Putamen (tissue), 1 donor: ENCODE data around the gene DIRAS1.

Experiments used
- DNase-seq: peaks from one replicate; pipeline ENCODE4 v3.0.0-alpha.2; 2016; ENCODE audit warnings: low spot score

DIRAS1 gene, protein sequence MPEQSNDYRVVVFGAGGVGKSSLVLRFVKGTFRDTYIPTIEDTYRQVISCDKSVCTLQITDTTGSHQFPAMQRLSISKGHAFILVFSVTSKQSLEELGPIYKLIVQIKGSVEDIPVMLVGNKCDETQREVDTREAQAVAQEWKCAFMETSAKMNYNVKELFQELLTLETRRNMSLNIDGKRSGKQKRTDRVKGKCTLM

DNA sequence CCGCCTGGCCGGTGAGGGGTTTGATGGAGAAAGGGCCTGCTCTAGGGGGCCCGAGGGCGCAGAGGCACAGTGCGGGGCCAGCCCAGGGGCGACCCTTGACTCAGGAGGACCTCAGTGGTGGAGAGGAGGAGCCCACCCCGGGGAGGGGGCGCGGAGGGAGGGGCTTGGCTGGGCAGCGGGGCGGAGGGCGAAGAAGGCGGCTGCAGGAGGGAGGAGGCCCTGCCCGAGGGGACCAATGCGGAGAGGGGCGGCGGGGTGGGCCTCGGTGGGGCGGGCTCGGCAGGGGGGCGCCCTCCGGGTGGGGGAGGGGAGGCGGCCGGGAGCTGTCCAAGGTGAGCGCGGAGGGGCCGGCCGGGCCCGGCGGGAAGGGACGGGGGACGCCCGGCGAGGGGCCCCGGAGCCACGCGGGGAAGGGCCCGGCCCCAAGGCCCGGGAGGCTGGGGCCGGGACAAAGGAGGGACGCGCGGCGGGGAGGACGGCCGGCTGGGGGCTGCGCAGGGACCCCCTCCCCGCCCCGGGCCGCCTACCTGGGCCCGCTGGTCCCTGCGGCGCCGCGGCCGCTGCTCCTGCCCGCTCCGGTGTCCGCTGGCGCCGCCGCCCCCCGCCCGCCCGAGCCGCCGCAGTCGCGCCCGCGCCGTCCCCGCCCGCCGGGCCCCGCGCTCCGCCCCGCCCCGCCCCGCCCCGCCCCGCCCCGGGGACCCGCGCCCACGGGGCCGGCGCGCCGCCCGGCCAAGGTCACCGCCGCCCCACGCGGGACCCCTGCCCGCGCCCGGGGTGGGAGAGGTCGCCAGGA, at the start of gene DIRAS1:
TSS of gene DIRAS1 (minus strand) at position 596 of the 793 bp plus-strand sequence. CDS start 3,566 bp downstream, outside the sequence.
- no peak for DNase-seq

DNA sequence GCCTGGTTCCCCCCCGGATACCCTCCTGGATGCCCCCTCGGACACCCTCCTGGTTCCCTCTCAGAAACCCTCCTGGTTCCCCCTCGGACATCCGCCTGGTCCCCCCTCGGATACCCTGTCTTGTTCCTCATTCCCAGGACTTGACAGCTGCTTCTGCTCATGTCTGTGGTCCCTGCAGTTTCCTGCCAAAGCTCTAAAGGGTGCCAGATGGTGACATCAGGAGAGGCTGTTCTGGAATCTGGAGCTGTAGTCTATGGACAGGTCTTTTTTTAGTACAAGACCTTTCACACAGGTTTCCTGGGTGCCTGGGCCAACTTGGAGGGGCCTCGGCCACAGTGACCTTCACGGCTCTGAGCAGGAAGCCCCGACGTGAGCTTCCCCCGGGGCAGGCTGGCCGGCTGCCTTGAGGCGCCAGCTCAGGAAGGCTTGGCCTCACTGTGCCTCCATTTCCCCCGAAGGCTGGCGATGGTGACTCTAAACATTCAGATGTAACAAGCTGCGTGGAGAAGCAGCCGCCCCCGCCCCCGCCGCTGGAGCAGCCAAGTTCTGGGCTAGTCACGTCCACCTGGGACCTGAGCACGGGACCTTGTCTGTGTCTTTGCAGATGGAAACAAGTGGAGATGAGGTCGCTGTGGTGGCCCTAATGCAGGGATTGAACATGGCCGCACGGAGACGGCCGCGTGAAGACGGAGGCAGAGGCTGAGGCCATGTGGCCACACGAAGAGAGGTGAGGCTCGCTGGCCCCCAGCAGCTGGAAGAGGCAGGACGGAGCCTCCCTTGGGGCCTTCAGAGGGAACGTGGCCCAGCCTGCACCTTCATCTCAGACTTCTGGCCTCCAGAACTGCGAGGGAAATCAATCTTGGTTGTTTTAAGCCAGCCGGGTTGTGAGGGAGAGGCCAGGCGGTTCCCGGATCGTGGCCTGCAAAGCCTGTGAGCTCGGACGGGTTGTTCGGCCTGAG, 49.2 kb upstream of the DIRAS1 start:
- DNase-seq = no peak

DNA sequence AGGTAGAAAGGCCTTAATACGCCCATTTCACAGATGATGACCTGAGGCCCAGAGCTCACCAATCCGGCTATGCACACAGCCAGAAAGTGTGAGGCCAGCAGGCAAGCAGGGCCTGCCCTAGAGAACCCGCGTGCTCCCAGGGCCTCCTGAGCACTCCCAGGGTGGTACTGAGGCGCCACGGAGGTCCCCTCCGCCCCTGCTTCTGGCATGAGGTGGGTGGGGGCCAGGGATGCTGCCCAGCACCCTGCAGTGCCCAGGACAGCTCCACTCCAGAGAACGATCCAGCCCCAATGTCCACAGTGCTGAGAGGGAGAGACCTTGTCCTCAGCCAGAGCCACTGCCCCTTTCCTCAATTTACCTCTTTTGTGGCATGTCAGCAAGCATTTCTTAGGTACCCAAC, 48.0 kb upstream of the DIRAS1 start:
- DNase-seq = no peak

DNA sequence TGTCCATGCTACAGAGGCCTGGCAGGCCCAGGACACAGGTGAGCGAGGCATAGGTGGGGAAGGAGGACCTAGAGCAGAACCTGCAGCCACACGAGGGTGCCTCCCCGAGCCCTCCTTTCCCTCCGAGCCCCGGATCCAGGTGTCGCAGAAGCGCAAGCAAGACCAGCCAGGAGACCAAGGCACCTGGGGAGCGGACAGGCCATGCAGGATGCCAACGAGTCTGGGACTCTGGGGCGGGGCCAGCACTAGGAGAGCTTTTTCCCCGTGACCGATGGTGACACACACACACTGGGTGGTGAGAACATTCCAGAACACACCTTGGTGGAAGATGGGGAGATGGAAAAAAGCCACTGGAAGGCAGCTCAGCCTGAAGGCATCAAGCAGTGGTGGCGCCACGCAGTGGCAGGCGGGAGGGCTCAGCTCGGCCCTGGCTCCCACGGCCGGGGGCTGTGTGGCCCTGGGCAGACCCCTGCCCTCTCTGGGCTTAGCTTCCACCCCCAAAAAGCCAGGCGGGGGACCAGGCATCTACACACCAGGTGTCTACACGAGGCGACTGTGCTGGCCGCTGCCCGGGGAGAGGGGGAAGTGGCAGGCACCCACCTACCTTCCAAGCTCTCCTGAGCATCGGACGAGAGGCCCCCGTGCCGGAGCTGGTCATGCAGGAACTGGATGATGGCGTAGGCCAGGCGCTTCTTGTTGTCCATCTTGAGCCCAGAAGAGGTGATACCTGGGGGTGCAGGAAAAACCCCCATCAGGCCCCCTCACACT, 47.4 kb upstream of the DIRAS1 start:
- no peak for DNase-seq

DNA sequence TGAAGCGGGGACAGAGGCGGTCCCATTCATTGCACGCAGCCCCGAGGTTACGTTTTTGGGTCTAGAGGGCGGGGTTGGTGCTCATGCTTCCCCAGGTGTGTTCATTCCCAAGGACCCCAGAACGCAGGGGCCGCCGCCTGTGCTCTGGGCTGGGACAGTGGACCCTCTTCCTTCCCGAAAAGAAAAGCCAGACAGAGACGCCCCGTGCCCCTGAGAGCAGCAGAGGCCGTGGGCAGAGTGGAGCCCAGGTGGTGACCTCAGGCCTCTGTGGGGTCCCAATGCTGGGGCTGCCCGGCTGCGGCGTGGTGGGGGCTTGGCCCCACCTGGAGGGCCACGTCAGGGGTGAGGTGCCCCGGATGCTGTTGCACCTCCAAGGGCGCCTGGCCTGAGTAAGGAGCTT, 46.5 kb upstream of the DIRAS1 start:
- DNase-seq = no peak

DNA sequence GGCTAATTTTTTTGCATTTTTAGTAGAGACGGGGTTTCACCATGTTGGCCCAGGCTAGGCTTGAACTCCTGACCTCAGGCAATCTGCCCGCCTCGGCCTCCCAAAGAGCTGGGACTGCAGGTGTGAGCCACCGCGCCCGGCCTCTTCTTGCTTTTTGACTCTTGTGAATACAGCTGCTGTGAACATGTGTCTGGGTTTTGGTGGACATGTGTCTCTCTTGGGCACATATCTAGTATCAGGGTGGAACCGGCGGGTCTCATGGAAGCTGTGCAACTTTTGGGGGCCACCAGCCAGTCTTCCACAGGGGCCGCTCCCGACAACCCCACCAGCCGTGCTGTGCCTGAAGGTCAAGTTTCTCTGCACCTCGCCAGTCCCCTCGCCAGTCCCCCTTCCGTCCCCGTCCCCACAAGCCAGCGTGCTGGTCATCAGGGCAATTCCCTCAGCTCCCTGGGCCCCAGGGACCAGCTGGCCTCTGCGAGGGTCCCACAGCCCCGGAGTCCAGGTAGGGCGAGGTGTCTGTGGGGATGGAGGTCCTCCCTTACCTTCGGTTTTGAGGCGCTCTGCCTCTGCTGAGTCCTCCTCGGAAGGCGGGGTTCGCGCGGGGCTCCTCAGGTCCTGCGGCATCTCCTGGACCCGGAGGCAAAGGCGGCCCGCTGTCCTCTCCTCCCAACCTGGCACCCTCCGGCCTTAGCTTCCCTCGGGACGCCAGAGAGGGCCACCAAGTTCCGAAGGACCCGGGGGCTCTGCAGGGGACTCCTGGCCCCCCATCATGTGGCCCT, 45.6 kb upstream of the DIRAS1 start:
- DNase-seq = no peak

DNA sequence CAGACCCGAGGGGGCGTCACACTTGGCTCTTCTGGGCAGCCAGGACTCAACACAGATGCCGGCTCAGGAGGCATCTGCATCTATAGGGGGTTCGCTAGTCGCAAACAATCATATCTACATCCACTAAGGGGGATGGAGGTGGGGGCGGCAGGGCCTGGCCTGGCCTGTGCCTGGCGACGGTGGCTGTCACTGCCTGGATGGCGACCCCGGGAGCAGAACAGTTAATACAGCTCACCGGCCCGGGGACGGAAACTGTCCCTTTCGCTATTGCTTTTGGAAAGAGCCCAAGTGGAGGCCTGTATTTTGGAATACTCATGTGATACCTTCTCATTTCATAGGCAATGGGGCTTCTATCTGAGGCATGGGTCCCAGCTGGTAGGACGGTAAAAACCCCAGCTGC, 44.2 kb upstream of the DIRAS1 start:
- no peak for DNase-seq

DNA sequence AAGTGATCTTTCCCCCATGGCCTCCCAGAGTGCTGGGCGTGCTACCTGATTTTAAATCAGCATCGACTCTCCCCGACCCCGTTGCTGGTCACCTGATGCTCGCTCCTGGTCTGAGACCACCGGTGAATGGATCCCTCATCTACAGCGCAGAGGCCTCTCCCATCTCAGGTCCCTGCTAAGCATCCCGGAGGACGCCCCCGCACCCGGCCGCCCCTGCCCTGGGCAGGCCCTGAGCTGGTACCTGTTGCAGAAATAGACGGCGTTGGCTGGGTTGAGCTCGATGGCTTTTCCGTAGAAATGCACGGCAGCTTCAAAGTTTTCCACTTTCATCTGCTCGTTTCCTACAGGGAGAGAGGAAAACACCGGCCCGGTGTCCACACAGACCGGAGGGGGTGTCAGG, 43.8 kb upstream of the DIRAS1 start:
- no peak for DNase-seq

DNA sequence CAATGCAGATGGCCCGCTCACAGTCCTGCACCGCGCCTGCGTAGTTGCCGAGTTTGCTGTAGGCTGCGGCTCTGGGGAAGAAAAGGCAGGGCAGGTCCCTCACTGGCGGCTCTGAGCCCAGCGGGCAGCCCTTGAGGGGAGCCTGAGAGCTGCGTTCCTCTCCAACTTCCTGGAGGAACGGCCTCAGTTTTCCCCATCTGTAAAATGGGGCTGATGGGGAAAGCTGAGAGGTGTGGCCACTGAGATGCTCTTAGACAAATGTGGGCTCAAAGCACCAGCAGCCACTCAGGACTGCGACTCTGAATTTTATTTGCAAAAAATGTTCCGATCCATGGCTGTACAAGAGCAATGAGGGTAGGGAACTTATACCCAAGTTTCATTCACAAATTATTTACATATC, 42.5 kb upstream of the DIRAS1 start:
- no peak for DNase-seq

DNA sequence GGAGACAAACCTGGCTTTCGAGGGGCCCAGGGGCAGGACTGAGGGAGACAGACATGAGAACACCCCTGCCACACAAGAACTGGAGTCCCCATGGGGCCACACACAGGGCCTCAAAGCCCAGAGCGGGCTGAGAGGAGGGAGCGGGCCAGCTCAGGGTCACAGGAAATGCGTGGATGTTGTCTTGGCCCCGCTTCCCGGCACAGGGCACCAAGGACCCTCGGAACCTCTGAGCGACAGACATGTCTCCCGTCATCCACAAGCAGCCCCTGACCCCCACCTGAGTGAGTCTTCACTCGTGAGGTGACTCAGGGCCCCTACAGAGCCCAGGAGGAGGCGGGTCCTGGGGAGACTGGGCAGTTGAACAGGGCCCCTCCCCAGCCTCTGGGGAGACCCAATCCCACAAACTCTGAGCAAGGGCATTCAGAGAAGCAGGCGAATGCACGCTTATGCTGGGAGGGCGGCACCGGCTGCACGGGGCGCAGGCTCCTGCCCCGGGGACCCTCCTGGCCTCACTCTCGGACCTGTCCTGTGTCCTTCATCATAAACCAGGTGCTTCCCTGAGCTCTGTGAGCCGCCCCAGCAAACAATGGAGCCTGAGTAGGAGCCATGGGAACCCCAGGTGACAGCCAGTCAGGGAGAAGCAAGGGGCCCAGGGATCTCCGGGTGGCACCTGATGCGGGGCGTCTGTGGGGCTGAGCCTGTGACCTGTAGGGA, 41.8 kb upstream of the DIRAS1 start:
- DNase-seq = no peak

DNA sequence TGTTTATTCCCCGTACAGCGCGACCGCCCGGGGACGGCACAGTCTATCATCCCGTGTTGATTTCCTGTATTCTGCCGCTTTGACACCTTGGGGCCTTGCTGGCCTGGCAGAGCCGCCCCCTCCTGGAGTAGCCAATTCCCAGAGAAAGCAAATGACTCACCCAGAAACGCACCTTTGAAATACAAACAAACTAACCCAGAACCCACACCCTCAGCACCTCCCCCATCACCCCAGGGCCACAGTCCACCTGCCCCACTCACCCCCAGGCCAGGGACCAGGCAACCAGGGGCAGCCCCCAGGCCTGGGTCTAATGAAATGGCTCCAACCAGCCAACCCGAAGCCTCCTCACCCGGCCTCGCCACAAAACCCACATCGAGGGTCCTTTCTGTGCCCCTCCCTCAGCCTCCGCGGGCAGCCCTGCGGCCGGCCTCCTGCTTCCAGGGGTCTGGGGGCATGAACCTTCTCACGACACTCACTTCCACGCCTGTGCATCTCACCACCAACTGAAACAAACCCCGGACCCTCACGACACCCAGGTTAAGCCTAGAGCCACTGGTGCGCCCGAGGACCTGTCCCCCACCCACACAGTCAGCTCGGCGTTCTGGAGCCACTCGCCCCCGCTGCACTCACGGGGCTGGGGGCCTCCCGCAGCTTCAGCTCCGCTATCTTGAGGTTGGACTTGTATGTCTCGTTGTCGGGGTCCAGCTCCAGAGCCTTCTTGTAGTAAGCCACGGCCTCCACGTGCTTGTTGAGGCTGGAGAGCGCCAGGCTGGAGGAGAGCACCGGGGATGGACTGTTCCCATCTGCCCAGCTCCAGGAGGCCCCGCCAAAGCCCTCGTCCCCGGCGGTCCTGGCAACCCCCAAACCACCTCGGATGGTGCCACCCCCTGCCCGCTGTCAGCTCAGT, 41.0 kb upstream of the DIRAS1 start:
- DNase-seq = no peak

DNA sequence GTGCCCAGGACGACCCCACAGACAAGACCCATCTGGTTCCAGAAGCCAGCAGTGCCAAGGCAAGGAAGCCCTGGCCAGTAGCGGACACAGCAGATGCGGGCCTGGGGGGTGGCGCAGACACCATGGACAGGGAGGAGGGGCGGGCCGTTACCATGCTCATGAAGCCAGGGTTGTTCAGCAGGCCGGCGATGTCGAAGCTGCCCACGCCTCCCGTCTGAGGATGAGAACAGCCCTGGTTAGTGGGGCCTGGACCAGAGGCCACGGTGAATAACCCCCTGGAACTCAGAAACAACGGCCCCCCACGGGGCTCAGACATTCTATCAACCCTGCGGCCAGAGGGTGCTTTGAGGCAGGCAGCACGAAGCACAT, 40.1 kb upstream of the DIRAS1 start:
- no peak for DNase-seq

DNA sequence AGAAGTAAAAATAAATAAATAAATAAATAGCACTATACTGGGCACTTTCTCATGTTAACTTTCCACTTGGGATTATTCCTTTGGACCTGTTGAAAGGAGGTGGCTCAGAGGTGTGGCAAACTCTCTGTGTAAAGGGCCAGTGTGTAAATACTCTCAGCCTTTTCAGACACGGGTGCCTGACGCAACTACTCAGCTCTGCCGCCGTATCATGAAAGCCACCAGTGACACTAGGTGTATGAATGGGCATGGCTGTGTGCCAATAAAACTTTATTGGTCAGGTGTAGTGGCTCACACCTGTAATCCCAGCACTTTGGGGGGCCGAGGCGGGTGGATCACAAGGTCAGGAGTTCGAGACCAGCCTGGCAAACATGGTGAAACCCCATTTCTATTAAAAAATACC, 38.8 kb upstream of the DIRAS1 start:
- no peak for DNase-seq

DNA sequence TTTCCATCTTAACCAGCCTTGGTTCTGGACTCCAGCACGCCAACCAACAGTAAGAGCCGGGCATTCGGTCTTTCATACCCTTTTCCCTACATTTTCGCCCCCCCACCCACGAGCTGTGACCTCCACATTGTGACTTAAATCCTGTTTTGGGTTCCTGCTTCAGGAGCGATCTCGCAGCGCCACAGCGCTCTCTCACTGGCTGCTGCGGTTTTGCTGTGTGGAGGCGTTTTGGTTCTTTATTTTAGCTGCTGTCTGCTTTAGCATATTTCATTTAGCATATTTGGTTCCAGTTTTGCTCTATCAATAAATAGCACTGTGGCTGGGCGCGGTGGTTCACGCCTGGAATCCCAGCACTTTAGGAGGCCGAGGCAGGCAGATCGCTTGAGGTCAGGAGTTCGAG, 38.2 kb upstream of the DIRAS1 start:
- DNase-seq = no peak

DNA sequence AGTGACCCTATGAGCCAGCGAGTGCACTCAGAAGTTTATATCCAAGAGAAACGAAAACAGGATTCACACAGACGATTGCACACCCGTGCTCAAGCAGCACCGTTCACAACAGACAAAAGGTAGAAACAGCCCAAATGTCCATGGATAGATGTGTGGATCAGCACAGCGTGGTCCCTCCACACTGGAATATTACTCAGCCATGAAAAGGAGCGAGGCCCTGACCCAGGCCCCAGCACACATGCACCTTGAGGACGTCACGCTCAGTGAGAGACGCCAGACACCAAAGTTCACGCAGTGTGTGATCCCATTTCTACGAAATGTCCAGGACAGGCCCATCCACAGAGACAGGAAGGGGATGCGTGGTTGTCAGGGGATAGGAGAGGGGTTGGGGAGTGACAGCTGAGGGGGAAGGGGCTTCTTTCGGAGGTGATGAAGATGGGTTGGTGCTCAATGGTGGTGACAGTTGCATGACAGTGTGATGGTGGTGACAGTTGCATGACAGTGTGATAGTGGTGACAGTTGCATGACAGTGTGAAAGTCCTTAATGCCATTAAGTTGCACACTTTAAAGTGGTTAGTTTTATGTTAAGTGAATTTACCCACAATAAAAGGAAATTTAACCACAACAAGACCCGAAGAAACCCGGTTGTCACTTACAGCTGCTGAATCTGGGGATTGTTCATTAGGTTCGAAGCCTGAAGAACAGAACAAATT, 37.6 kb upstream of the DIRAS1 start:
- no peak for DNase-seq

DNA sequence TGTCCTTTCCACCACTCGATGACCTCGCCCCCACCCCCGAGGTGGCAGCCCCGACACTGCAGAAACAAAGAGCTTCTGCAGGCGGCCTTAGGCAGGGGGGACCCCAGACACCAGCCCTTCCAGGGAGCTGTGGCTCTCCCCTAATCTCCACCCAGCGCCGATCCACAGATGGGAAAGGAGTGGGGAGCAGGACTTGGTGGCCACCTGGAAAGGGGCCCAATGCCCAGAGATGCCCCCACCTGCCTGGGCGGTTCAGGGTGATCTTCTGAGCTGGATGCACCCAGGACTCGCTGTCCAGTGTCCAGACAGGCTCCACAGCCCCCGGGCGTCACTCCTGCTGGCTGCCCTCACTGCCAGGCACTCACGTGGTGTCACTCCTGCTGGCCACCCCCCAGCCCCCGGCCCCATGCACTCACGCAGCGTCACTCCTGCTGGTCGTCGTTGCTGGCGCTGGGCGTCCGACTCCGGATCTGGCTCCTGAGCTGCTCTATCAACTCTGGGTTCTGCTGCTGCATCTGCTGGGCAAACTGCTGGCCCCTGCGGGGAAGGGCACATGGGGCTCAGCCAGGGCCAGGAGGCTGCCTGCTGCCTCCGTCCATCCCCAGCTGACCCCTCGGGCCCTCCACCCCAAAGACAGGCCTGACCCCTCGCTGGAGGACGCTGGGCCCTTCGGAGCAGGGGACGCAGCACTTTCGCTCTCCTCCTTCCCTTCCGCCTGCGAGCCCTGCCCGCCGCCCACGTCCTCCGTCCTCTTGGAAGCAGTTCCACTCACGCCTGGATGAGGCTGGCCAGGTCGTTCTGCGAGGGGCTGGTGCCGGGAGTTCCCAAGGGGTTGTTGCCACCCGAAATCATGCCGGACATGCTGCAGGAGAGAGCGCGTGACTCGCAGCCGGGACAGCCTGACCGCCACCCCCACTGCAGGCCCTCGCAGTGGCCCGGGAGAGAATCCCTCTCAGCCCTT, 36.0 kb upstream of the DIRAS1 start:
- DNase-seq = no peak

DNA sequence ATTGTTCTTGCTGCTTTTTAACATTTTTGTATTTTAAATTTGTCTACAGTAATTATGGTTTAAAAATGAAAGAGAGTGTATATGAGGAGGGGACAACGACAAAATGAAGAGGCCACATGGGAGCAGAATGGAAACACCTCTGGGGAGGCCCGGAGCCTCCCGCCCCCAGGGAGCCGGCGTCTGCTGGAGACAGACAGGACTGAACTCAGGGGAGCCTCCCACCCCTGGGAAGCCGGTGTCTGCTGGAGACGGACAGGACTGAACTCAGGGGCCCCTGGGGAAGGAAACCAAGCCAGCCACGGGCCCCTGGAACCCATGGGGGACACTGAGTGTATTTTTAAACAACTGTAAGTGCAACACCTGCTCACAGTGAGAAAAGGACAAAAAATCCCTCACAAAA, 35.3 kb upstream of the DIRAS1 start:
- DNase-seq = no peak

DNA sequence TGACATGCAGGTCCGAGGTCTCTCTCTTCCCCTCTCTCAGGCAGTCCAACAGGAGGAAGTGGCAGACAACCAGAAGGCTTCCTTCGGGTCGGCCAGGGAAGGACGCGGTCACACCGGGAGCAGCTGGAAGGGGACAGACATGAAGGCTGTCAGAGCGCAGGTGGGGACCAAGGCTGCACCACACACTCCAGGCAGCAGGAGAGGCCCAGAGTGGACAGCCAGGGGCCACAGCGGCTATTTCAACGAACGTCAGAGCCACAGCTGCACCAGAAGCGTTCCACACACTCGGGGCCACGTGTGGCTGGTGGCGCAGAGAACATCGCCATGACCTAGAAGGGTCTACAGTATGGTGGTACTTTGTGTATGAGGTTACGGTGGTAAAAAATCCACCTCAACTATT, 34.6 kb upstream of the DIRAS1 start:
- no peak for DNase-seq
